ENCODE data around the gene ABCG8. TPM values are rescaled to one million over a fixed set of nuclear protein-coding genes. Genes with fewer than 3 reads are reported as not detected.

The ABCG8 gene
- polyA plus RNA-seq, 1 donor (not counting 4 experiments of a cell fraction or from before 2014, with no cell fraction given): not detected

GRCh38 chr2:43822839-43823238 is 15.9 kb upstream of the ABCG8 start:
- no peak for DNase-seq (ENCODE audit: low read depth, low spot score)

DNA sequence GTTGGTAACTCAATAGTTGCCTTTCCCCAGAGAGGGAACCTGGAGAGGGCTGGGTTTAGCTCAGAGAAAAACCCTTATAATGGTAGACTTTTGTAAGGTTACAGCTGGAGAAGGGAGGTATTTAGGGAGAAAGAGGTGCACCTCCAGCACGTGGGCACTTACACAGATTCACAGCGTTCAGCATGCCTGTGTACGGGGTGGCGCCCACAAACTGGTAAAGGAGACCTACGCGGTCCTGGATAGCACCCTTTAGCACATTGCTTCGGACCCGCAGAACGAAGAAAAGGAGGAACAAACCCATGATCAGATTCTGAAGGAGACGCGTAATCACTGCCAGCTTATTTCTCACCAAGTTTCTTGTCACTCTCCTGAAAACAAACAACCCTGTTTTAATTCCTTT is 15.0 kb upstream of the ABCG8 start:
- H3K79me2 ChIP-seq (ENCODE audit: control insufficient read depth, insufficient read depth, low read length): no peaks in the 10 kb centered on the region
- no peaks in the 10 kb centered on the region for H3K9me3 ChIP-seq (ENCODE audit: control insufficient read depth, low read depth, low read length)
- H3K9me1 ChIP-seq (ENCODE audit: control insufficient read depth, extremely low read depth, insufficient read depth, low read length): no peaks in the 10 kb centered on the region
- no peaks in the 10 kb centered on the region for H3K36me3 ChIP-seq (ENCODE audit: control insufficient read depth in 2 of 2, extremely low read depth in 1 of 2, insufficient read depth in 2 of 2, low read length in 2 of 2)
- H3K4me1 ChIP-seq (ENCODE audit: control insufficient read depth, extremely low read depth, insufficient read depth, low read length): no peaks in the 10 kb centered on the region
- no peak overlapping the region for H3K9ac ChIP-seq (ENCODE audit: control insufficient read depth, extremely low read depth, insufficient read depth, low read length)
- peaks cover 17% of the 10 kb centered on the region for H3K27me3 ChIP-seq (ENCODE audit: control insufficient read depth, extremely low read depth, insufficient read depth, low read length)
- dilution Hi-C loops (cut with MboI; ENCODE audit: extremely low pct_ligation_motif_present, low sequenced_read_pairs): no loop called here
- TF ChIP-seq EZH2 (IDR thresholded peaks at IDR 0.05; ENCODE audit: low read length) (no peak), CTCF (optimal IDR thresholded peaks at IDR 0.05 in 1 of 3, IDR thresholded peaks at IDR 0.05 in 1 of 3, conservative IDR thresholded peaks at IDR 0.05 in 1 of 3; ENCODE audit: extremely low read depth in 1 of 3, insufficient read depth in 2 of 3, low read length in 3 of 3) (no peak)
- no peak overlapping the region for H3K27ac ChIP-seq (ENCODE audit: control insufficient read depth, insufficient read depth, low read length)
- DNase-seq (ENCODE audit: low read depth, low spot score) (no peak), FAIRE-seq (no peak)
- no peak overlapping the region for H2AFZ ChIP-seq (ENCODE audit: control insufficient read depth, low read length)
- no peak overlapping the region for H3K4me2 ChIP-seq (ENCODE audit: control insufficient read depth, extremely low read depth, insufficient read depth, low read depth, low read length)
- no peak overlapping the region for H3K4me3 ChIP-seq (ENCODE audit: control insufficient read depth in 2 of 3, extremely low read depth in 1 of 3, insufficient read depth in 2 of 3, low read depth in 1 of 3, low read length in 3 of 3)
- H4K20me1 ChIP-seq (ENCODE audit: control insufficient read depth, extremely low read depth, insufficient read depth, low read length): no peaks in the 10 kb centered on the region

More at GRCh38 chr2:43822839-43823238, 15.9 kb upstream of the ABCG8 start:
- no peaks in the 10 kb centered on the region for H3K4me1 ChIP-seq (ENCODE audit: control insufficient read depth, extremely low read depth, insufficient read depth, low read length)
- H3K27me3 ChIP-seq (ENCODE audit: control insufficient read depth, extremely low read depth, insufficient read depth, low read length): peaks cover 17% of the 10 kb centered on the region
- no peaks in the 10 kb centered on the region for H3K9me1 ChIP-seq (ENCODE audit: control insufficient read depth, extremely low read depth, insufficient read depth, low read length)
- H3K36me3 ChIP-seq (ENCODE audit: control insufficient read depth in 2 of 2, extremely low read depth in 1 of 2, insufficient read depth in 2 of 2, low read length in 2 of 2): no peaks in the 10 kb centered on the region
- no peaks in the 10 kb centered on the region for H3K9me3 ChIP-seq (ENCODE audit: control insufficient read depth, low read depth, low read length)
- no peak for TF ChIP-seq EZH2 (IDR thresholded peaks at IDR 0.05; ENCODE audit: low read length)
- no peak for TF ChIP-seq CTCF (optimal IDR thresholded peaks at IDR 0.05 in 1 of 3, IDR thresholded peaks at IDR 0.05 in 1 of 3, conservative IDR thresholded peaks at IDR 0.05 in 1 of 3; ENCODE audit: extremely low read depth in 1 of 3, insufficient read depth in 2 of 3, low read length in 3 of 3)
- H2AFZ ChIP-seq (ENCODE audit: control insufficient read depth, low read length): no peak overlapping the region
- FAIRE-seq: no peak
- no peak overlapping the region for H3K4me2 ChIP-seq (ENCODE audit: control insufficient read depth, extremely low read depth, insufficient read depth, low read depth, low read length)
- no peak overlapping the region for H3K4me3 ChIP-seq (ENCODE audit: control insufficient read depth in 2 of 3, extremely low read depth in 1 of 3, insufficient read depth in 2 of 3, low read depth in 1 of 3, low read length in 3 of 3)
- H3K9ac ChIP-seq (ENCODE audit: control insufficient read depth, extremely low read depth, insufficient read depth, low read length): no peak overlapping the region
- dilution Hi-C loops (cut with MboI; ENCODE audit: extremely low pct_ligation_motif_present, low sequenced_read_pairs): no loop called here
- H3K79me2 ChIP-seq (ENCODE audit: control insufficient read depth, insufficient read depth, low read length): no peaks in the 10 kb centered on the region
- no peaks in the 10 kb centered on the region for H4K20me1 ChIP-seq (ENCODE audit: control insufficient read depth, extremely low read depth, insufficient read depth, low read length)
- no peak overlapping the region for H3K27ac ChIP-seq (ENCODE audit: control insufficient read depth, insufficient read depth, low read length)
